HEK293T (cell line): ENCODE results near the gene CXCL6.

Source experiments
- CTCF ChIA-PET: fragments of 350-600 bp; formaldehyde crosslinking; extraction: SDS; loops from one replicate; lab custom pipeline; 2021; ENCODE audit warnings: antibody characterized with exemption, inconsistent platforms; lab: Yijun Ruan, JAX
- POLR2A ChIA-PET: fragments of 350-600 bp; formaldehyde crosslinking; extraction: SDS; loops from one replicate; lab custom pipeline; 2020; ENCODE audit warnings: antibody characterized with exemption, inconsistent platforms; lab: Yijun Ruan, JAX
- DNase-seq: peaks from one replicate; pipeline ENCODE4 v3.0.0; 2012; ENCODE audit warnings: mixed read lengths; ENCODE audit errors: extremely low spot score
- ARNT ChIP-seq: fragments of 450-650 bp; IDR thresholded peaks from 2 replicates; pipeline ENCODE4 v1.6.1; 2017; ENCODE audit warnings: mild to moderate bottlenecking
- BHLHE40 ChIP-seq: fragments of 450-650 bp; IDR thresholded peaks from 2 replicates; pipeline ENCODE4 v1.6.1; 2016; ENCODE audit warnings: mild to moderate bottlenecking, moderate library complexity, borderline replicate concordance
- CTBP1 ChIP-seq: fragments of 450-650 bp; IDR thresholded peaks from 2 replicates; pipeline ENCODE4 v1.6.1; 2016; ENCODE audit warnings: borderline replicate concordance
- ELF4 ChIP-seq: fragments of 450-650 bp; IDR thresholded peaks from 2 replicates; pipeline ENCODE4 v1.6.1; 2017; ENCODE audit warnings: antibody characterized with exemption
- FOXA1 ChIP-seq: fragments of 450-650 bp; IDR thresholded peaks from 2 replicates; pipeline ENCODE4 v1.6.1; 2016; ENCODE audit warnings: mild to moderate bottlenecking
- FOXK2 ChIP-seq: fragments of 450-650 bp; IDR thresholded peaks from 2 replicates; pipeline ENCODE4 v1.6.1; 2016; ENCODE audit warnings: mild to moderate bottlenecking
- FOXM1 ChIP-seq: fragments of 450-650 bp; IDR thresholded peaks from 2 replicates; pipeline ENCODE4 v1.6.1; 2017; ENCODE audit warnings: mild to moderate bottlenecking, borderline replicate concordance
- HDGF ChIP-seq: fragments of 450-650 bp; IDR thresholded peaks from 2 replicates; pipeline ENCODE4 v1.6.1; 2017; ENCODE audit warnings: antibody characterized with exemption, borderline replicate concordance
- L3MBTL2 ChIP-seq: fragments of 450-650 bp; conservative IDR thresholded peaks from 2 replicates; pipeline ENCODE4 v1.6.1; 2016; ENCODE audit warnings: mild to moderate bottlenecking
- LEF1 ChIP-seq: fragments of 450-650 bp; IDR thresholded peaks from 2 replicates; pipeline ENCODE4 v1.6.1; 2017; ENCODE audit warnings: mild to moderate bottlenecking, borderline replicate concordance
- NFRKB ChIP-seq: fragments of 450-650 bp; IDR thresholded peaks from 2 replicates; pipeline ENCODE4 v1.6.1; 2016; ENCODE audit warnings: mild to moderate bottlenecking, moderate library complexity
- PKNOX1 ChIP-seq: fragments of 450-650 bp; IDR thresholded peaks from 2 replicates; pipeline ENCODE4 v1.6.1; 2016
- SP1 ChIP-seq: fragments of 450-650 bp; IDR thresholded peaks from 2 replicates; pipeline ENCODE4 v1.6.1; 2017
- SUZ12 ChIP-seq: fragments of 450-650 bp; IDR thresholded peaks from 2 replicates; pipeline ENCODE4 v1.6.1; 2016; ENCODE audit warnings: mild to moderate bottlenecking
- TARDBP ChIP-seq: fragments of 450-650 bp; IDR thresholded peaks from 2 replicates; pipeline ENCODE4 v1.6.1; 2016
- ZNF384 ChIP-seq: fragments of 450-650 bp; IDR thresholded peaks from 2 replicates; pipeline ENCODE4 v1.6.1; 2016

Gene CXCL6

GRCh38 chr4:73851293-73851692 is 14.8 kb downstream of the CXCL6 start:
- ChIA-PET CTCF (interaction anchor here (1.1 kb wide), 1 partner anchor 8 kb away, joined by 3 read pairs; no protein-coding TSS in a partner anchor), POLR2A (no interaction called here)
- TF ChIP-seq FOXM1 (no peak), ARNT (no peak), CTBP1 (no peak), L3MBTL2 (no peak), SUZ12 (no peak), ELF4 (no peak), NFRKB (no peak), LEF1 (no peak), FOXK2 (no peak), TARDBP (no peak), HDGF (no peak), ZNF384 (no peak), FOXA1 (no peak), SP1 (no peak)
- DNase-seq: no peak

GRCh38 chr4:73852771-73853170 is 16.3 kb downstream of the CXCL6 start:
- TF ChIP-seq SUZ12 (no peak), LEF1 (no peak), TARDBP (no peak), ELF4 (no peak), PKNOX1 (no peak), SP1 (no peak)
- DNase-seq: no peak
- ChIA-PET CTCF (no interaction called here), POLR2A (no interaction called here)

GRCh38 chr4:73853246-73853704 is 16.8 kb downstream of the CXCL6 start, which contains the start of gene PF4V1:
Gene PF4V1, plus strand, starts transcription at chr4:73853296. Its CDS starts 67 bp downstream, at chr4:73853363.
- ChIA-PET CTCF (no interaction called here), POLR2A (no interaction called here)
- no peak for DNase-seq
- TF ChIP-seq ZNF384 (no peak), ELF4 (no peak), TARDBP (no peak), CTBP1 (no peak), HDGF (no peak), FOXK2 (no peak), BHLHE40 (no peak)

GRCh38 chr4:73853718-73854473 is 17.4 kb downstream of the CXCL6 start:
- no peak for DNase-seq
- POLR2A ChIA-PET: no interaction called here
- CTCF ChIA-PET: no interaction called here
- TF ChIP-seq FOXA1: no peak
- TF ChIP-seq SUZ12: no peak
- TF ChIP-seq SP1: no peak
- TF ChIP-seq PKNOX1: no peak
- no peak for TF ChIP-seq BHLHE40
- TF ChIP-seq CTBP1: no peak
- TF ChIP-seq L3MBTL2: no peak
- no peak for TF ChIP-seq ARNT
- no peak for TF ChIP-seq HDGF
- no peak for TF ChIP-seq FOXM1
- no peak for TF ChIP-seq ZNF384
- TF ChIP-seq LEF1: no peak
- TF ChIP-seq NFRKB: no peak
- no peak for TF ChIP-seq ELF4
- TF ChIP-seq FOXK2: no peak
- no peak for TF ChIP-seq TARDBP

GRCh38 chr4:73855406-73855805 is 18.9 kb downstream of the CXCL6 start:
- ChIA-PET CTCF (no interaction called here), POLR2A (no interaction called here)
- TF ChIP-seq SP1 (no peak), LEF1 (no peak), FOXM1 (no peak), ARNT (no peak), ZNF384 (no peak), TARDBP (no peak)
- no peak for DNase-seq

- ChIA-PET POLR2A (no interaction called here), CTCF (no interaction called here)
Observed at GRCh38 chr4:73856518-73856917, 20.0 kb downstream of the CXCL6 start.

More at GRCh38 chr4:73856518-73856917, 20.0 kb downstream of the CXCL6 start:
- no peak for TF ChIP-seq CTBP1
- no peak for TF ChIP-seq HDGF
- TF ChIP-seq FOXA1: no peak
- no peak for TF ChIP-seq ARNT
- no peak for TF ChIP-seq SUZ12
- no peak for TF ChIP-seq ELF4
- no peak for TF ChIP-seq LEF1
- no peak for TF ChIP-seq NFRKB
- no peak for TF ChIP-seq SP1
- TF ChIP-seq L3MBTL2: no peak
- no peak for TF ChIP-seq FOXM1
- no peak for TF ChIP-seq FOXK2
- no peak for TF ChIP-seq PKNOX1
- no peak for TF ChIP-seq BHLHE40
- TF ChIP-seq TARDBP: no peak
- TF ChIP-seq ZNF384: no peak
- DNase-seq: no peak
